Spleen (tissue), 7 donors: ENCODE measurements around the gene NIPAL4.

ENCODE experiments used
- CTCF ChIP-seq, 11 experiments: fragments of 200-600 bp in 7 of 11; fragments of 450-650 bp in 4 of 11; sonication (generic) in 4 of 11; IDR thresholded peaks in 8 of 11; conservative IDR thresholded peaks in 3 of 11; 1 replicate in 7 of 11; 2 replicates in 4 of 11; pipeline versions ENCODE4 v1.4.0 to v1.8.0; 2016 to 2021; ENCODE audit warnings: antibody characterized with exemption in 11 of 11, inconsistent platforms in 4 of 11, mild to moderate bottlenecking in 1 of 11
- POLR2A ChIP-seq, 3 donors: fragments of 450-650 bp; IDR thresholded peaks; one replicate each; pipeline ENCODE4 v1.5.1; 2017; ENCODE audit warnings: antibody characterized with exemption in 3 of 3, mild to moderate bottlenecking in 1 of 3
- donor health status: DM: no; HTN: no; CAD: no; lungs with moderate emphysema.
- donor health status: DM: no; HTN: no; CAD: no.
- donor health status: DM: no; HTN: no; CAD: no.

GRCh38 chr5:157476702-157477408 lies 16.8 kb downstream of the NIPAL4 start:
- peak in 10 of 11 experiments; percentile 41 to 82 (median 70) for TF ChIP-seq CTCF (IDR thresholded peaks at IDR 0.05 in 8 of 11, conservative IDR thresholded peaks at IDR 0.05 in 3 of 11)
- TF ChIP-seq POLR2A (IDR thresholded peaks at IDR 0.05): no peak
